HCT116 (cell line): ENCODE measurements around the gene RUNX2.

Source experiments
- ATF3 ChIP-seq: IDR thresholded peaks from 2 replicates; pipeline ENCODE4 v1.6.1; 2012
- ELF1 ChIP-seq: IDR thresholded peaks from 2 replicates; pipeline ENCODE4 v1.6.1; 2012; ENCODE audit warnings: low read depth, borderline replicate concordance
- EZH2 ChIP-seq: fragments of 200-600 bp; sonication (generic); IDR thresholded peaks from 2 replicates; pipeline ENCODE4 v1.6.1; 2017; ENCODE audit warnings: antibody characterized with exemption, mixed run types
- EZH2phosphoT487 ChIP-seq: fragments of 200-600 bp; IDR thresholded peaks from 2 replicates; pipeline ENCODE4 v1.6.1; 2018; ENCODE audit warnings: antibody characterized with exemption, borderline replicate concordance
- FOSL1 ChIP-seq: IDR thresholded peaks from 2 replicates; pipeline ENCODE4 v1.6.1; 2012; ENCODE audit warnings: low read depth
- MAX ChIP-seq: IDR thresholded peaks from 2 replicates; pipeline ENCODE4 v1.6.1; 2012
- POLR2A ChIP-seq: IDR thresholded peaks from 2 replicates; pipeline ENCODE4 v1.7.0; 2011; ENCODE audit warnings: borderline replicate concordance; ENCODE audit not compliant: insufficient read depth, insufficient read length; ENCODE audit errors: extremely low read depth
- ZNF274 ChIP-seq: fragments of 200-500 bp; sonication (Bioruptor generic); IDR thresholded peaks from 2 replicates; pipeline ENCODE4 v1.6.1; 2014; ENCODE audit warnings: mild to moderate bottlenecking, low read depth, low read length, inconsistent platforms
- TF ChIP-seq, protein P1 (sequence below), 3 experiments: fragments of 200-600 bp in 1 of 3; sonication (generic) in 1 of 3; IDR thresholded peaks in 2 of 3; conservative IDR thresholded peaks in 1 of 3; 2 replicates each; pipeline ENCODE4 v1.5.1; 2012 to 2017; ENCODE audit warnings: low read depth in 2 of 3, low read length in 2 of 3, antibody characterized with exemption in 1 of 3, borderline replicate concordance in 1 of 3, control low read depth in 1 of 3, mild to moderate bottlenecking in 1 of 3, mixed read lengths in 1 of 3, mixed run types in 1 of 3, moderate library complexity in 1 of 3; ENCODE audit not compliant: insufficient read depth in 1 of 3

DNA sequence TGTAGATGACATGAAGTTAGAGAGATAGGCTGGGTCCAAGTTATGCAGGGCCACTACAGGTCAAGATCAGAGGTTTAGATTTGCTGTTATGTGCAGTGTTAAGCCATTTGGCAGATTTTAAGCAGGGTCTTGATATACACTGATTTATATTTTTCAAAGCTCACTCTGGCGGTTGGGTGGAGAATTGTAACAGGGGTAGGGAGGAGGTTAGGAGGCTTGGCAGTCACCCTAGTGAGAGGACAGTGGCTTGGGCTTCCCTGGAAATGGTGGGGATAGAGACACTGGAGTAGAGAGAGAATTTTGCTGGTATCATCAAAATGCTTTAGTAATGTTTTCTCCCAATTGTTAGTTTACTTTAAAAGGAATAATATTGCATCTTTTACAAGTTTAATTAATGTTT lies 199.1 kb downstream of the RUNX2 start:
- TF ChIP-seq, protein P1, sequence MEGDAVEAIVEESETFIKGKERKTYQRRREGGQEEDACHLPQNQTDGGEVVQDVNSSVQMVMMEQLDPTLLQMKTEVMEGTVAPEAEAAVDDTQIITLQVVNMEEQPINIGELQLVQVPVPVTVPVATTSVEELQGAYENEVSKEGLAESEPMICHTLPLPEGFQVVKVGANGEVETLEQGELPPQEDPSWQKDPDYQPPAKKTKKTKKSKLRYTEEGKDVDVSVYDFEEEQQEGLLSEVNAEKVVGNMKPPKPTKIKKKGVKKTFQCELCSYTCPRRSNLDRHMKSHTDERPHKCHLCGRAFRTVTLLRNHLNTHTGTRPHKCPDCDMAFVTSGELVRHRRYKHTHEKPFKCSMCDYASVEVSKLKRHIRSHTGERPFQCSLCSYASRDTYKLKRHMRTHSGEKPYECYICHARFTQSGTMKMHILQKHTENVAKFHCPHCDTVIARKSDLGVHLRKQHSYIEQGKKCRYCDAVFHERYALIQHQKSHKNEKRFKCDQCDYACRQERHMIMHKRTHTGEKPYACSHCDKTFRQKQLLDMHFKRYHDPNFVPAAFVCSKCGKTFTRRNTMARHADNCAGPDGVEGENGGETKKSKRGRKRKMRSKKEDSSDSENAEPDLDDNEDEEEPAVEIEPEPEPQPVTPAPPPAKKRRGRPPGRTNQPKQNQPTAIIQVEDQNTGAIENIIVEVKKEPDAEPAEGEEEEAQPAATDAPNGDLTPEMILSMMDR (IDR thresholded peaks at IDR 0.05 in 2 of 3, conservative IDR thresholded peaks at IDR 0.05 in 1 of 3; ENCODE audit: borderline replicate concordance in 1 of 3, insufficient read depth in 1 of 3, low read depth in 2 of 3, low read length in 2 of 3), result no peak
- TF ChIP-seq POLR2A (no peak), MAX (no peak), EZH2 (no peak), ELF1 (no peak), ATF3 (no peak), ZNF274 (no peak), EZH2phosphoT487 (no peak), FOSL1 (no peak)
